Adrenal gland (tissue), 12 donors: ENCODE results near the gene CATSPER4. TPM values are rescaled to one million over a fixed set of nuclear protein-coding genes. Genes with fewer than 3 reads are reported as not detected.

Experiments
- DNase-seq, 7 donors: peaks; one replicate each; pipeline ENCODE4 v3.0.0-alpha.2; 2019 to 2020
- H3K27ac ChIP-seq, 5 donors: fragments of 200-600 bp; sonication (generic) in 4 of 5; 1 replicate in 3 of 5; 2 replicates in 2 of 5; pipeline versions ENCODE4 v1.5.1 to v1.8.0; 2016 to 2020; ENCODE audit warnings: mild to moderate bottlenecking in 1 of 5
- H3K27me3 ChIP-seq: fragments of 200-600 bp; 2 replicates; pipeline ENCODE4 v1.8.0; 2021
- H3K36me3 ChIP-seq, 2 donors: fragments of 200-600 bp; replicated peaks in 1 of 2; 1 replicate in 1 of 2; 2 replicates in 1 of 2; pipeline versions ENCODE4 v1.5.1 to v1.8.0; 2018 to 2022
- H3K4me1 ChIP-seq, 2 donors: fragments of 200-600 bp; replicated peaks in 1 of 2; 1 replicate in 1 of 2; 2 replicates in 1 of 2; pipeline versions ENCODE4 v1.5.1 to v1.8.0; 2018 to 2021
- H3K4me3 ChIP-seq, 4 donors: fragments of 200-600 bp; sonication (generic) in 3 of 4; one replicate each; pipeline ENCODE4 v1.5.1; 2016 to 2018
- H3K9me3 ChIP-seq, 3 donors: fragments of 200-600 bp; sonication (generic) in 1 of 3; replicated peaks in 1 of 3; 1 replicate in 2 of 3; 2 replicates in 1 of 3; pipeline versions ENCODE4 v1.5.1 to v1.8.0; 2016 to 2021
- CTCF ChIP-seq, 6 experiments: fragments of 450-650 bp in 4 of 6; fragments of 200-600 bp in 2 of 6; sonication (generic) in 1 of 6; IDR thresholded peaks; 1 replicate in 5 of 6; 2 replicates in 1 of 6; pipeline versions ENCODE4 v1.5.1 to v1.8.0; 2016 to 2021; ENCODE audit warnings: antibody characterized with exemption in 6 of 6, mild to moderate bottlenecking in 2 of 6, moderate library complexity in 1 of 6
- POLR2A ChIP-seq, 2 donors: fragments of 450-650 bp; IDR thresholded peaks; one replicate each; pipeline ENCODE4 v1.6.1; 2017; ENCODE audit warnings: antibody characterized with exemption in 2 of 2, mild to moderate bottlenecking in 2 of 2, moderate library complexity in 1 of 2
- WGBS, 4 donors: extraction: QIAGEN DNeasy Blood & Tissue Kit in 2 of 4; methylation state at CpG; one replicate each; pipeline versions ENCODE4 v1.1.5 to v1.1.7; 2013 to 2017; 5-methylcytosine and 5-hydroxymethylcytosine counted together
- intact Hi-C, 2 donors: fragments of 100-400 bp; cut with DNase I; formaldehyde crosslinking; loops; one replicate each; pipeline versions ENCODE4 v1.14.1 to v1.15.0; 2022 to 2023
- polyA plus RNA-seq, 3 donors: library from polyadenylated mRNA; stranded (reverse); fragments of 200-250 nt in 2 of 3; fragments of 350-450 nt in 1 of 3; fragmentation: Illumina TruSeq in 1 of 3; extraction: RNeasy Lipid Tissue Mini Kit (QIAGEN cat#74804) in 1 of 3; gene quantifications; one replicate each; pipeline ENCODE4 v1.2.3, GENCODE V29; 2013 to 2014
- total RNA-seq, 9 donors: library from RNA; depleted of rRNA in 4 of 9; stranded (reverse); fragments of >200 nt in 4 of 9; fragments of 120-200 nt in 1 of 9; fragmentation: NEBNext Ultra II Directional in 1 of 9; extraction: Animal tissue kit (Norgen Biotek cat#: 25700) in 1 of 9; gene quantifications; one replicate each; pipeline versions ENCODE4 v1.1.0 to v1.2.4, GENCODE V29; 2013 to 2023
- donor health status: healthy with polysubstance abuse.
- donor health status: Bipolar disorder and iron deficiency.
- donor health status: DM: yes; HTN: yes; CAD: no.
- donor health status: DM: no; HTN: no; CAD: no.
- donor health status: DM: no; HTN: no; CAD: no.
- donor health status: DM: yes; HTN: yes; CAD: no.

The CATSPER4 gene
- total and polyA plus RNA-seq, 12 donors = not detected

GRCh38 chr1:26169669-26170471 lies 20.5 kb upstream of the CATSPER4 start, which contains the start of gene ZNF593:
Gene ZNF593, plus strand, starts transcription at chr1:26169908. Its CDS starts 76 bp downstream, at chr1:26169984.
- Histone ChIP-seq H3K4me3 (peak within 1 kb of the TSS; percentile 10 to 84 (median 54)), H3K27ac (peak within 1 kb of the TSS in 4 of 5 donors; percentile 33 to 86 (median 68)), H3K36me3 (no peaks in the 10 kb centered on the region), H3K4me1 (peaks cover 7 to 15% of the 10 kb centered on the region in 2 donors), H3K27me3 (no peaks in the 10 kb centered on the region), H3K9me3 (no peaks in the 10 kb centered on the region)
- 1 to 5% (median 2%) methylated on average over 15 to 76 of the region's 76 CpGs for WGBS, 4 donors
- intact Hi-C loops = loop anchor here (5.0 to 10.0 kb wide), 3 partner anchors 62 to 152 kb away; partner anchors contain the start of gene CEP85 (in 1 of the 2)
- DNase-seq = peak; percentile 92 to 96 (median 94)
- TF ChIP-seq POLR2A (IDR thresholded peaks at IDR 0.05) (peak; percentile 25 to 40), CTCF (IDR thresholded peaks at IDR 0.05) (peak; percentile 75 to 97 (median 88))

GRCh38 chr1:26170472-26170821 lies 20.0 kb upstream of the CATSPER4 start:
- 72 to 81% (median 77%) methylated on average over 7 to 9 of the region's 9 CpGs for WGBS, 4 donors

GRCh38 chr1:26171084-26172072 lies 19.0 kb upstream of the CATSPER4 start, which contains the start of gene ZNF593OS:
Gene ZNF593OS, minus strand, starts transcription at chr1:26171832. Its CDS starts 171 bp downstream, at chr1:26171661.
- no peak for DNase-seq
- WGBS, 4 donors = 91 to 95% (median 93%) methylated on average over 21 to 34 of the region's 34 CpGs
- Histone ChIP-seq H3K4me3 (peak within 1 kb of the TSS in 1 of 4 donors; percentile 84), H3K27ac (no peak within 1 kb of the TSS), H3K9me3 (no peaks in the 10 kb centered on the region), H3K27me3 (no peaks in the 10 kb centered on the region), H3K4me1 (peaks cover 7 to 15% of the 10 kb centered on the region in 2 donors), H3K36me3 (no peaks in the 10 kb centered on the region)
- TF ChIP-seq CTCF (IDR thresholded peaks at IDR 0.05) (no peak), POLR2A (IDR thresholded peaks at IDR 0.05) (no peak)
- intact Hi-C loops = no loop called here

More at GRCh38 chr1:26170472-26170821, 20.0 kb upstream of the CATSPER4 start:
- TF ChIP-seq CTCF (IDR thresholded peaks at IDR 0.05) (no peak), POLR2A (IDR thresholded peaks at IDR 0.05) (no peak)
- intact Hi-C loops = no loop called here
- DNase-seq = no peak
- H3K9me3 ChIP-seq = no peaks in the 10 kb centered on the region
- peaks cover 7 to 15% of the 10 kb centered on the region in 2 donors for H3K4me1 ChIP-seq
- no peaks in the 10 kb centered on the region for H3K36me3 ChIP-seq
- no peaks in the 10 kb centered on the region for H3K27me3 ChIP-seq
- H3K27ac ChIP-seq = peak overlapping the region in 1 of 5 donors; percentile 78
- H3K4me3 ChIP-seq = peak overlapping the region in 3 of 4 donors; percentile 35 to 84 (median 74)
